HG03565 (cell line): ENCODE measurements around the gene TEAD2.
A peak's percentile ranks its signal among the peaks of the same experiment; 100 is the strongest.
"Not testable (repeated sequence)": the region's sequence is repeated elsewhere in the genome, so short reads cannot be mapped to it uniquely, and the experiment has no call there.

ENCODE experiments used
- ATAC-seq: cut with Tn5 transposase; IDR thresholded peaks from one replicate; pipeline ENCODE4 v1.9.1; 2021; ENCODE audit warnings: mild to moderate bottlenecking, moderate library complexity; ENCODE audit not compliant: unreplicated experiment

The TEAD2 gene

GRCh38 chr19:49333811-49334288 is 28.4 kb downstream of the TEAD2 start:
- peak; percentile 35 for ATAC-seq

GRCh38 chr19:49333418-49333805 is 28.8 kb downstream of the TEAD2 start:
- no peak for ATAC-seq

DNA sequence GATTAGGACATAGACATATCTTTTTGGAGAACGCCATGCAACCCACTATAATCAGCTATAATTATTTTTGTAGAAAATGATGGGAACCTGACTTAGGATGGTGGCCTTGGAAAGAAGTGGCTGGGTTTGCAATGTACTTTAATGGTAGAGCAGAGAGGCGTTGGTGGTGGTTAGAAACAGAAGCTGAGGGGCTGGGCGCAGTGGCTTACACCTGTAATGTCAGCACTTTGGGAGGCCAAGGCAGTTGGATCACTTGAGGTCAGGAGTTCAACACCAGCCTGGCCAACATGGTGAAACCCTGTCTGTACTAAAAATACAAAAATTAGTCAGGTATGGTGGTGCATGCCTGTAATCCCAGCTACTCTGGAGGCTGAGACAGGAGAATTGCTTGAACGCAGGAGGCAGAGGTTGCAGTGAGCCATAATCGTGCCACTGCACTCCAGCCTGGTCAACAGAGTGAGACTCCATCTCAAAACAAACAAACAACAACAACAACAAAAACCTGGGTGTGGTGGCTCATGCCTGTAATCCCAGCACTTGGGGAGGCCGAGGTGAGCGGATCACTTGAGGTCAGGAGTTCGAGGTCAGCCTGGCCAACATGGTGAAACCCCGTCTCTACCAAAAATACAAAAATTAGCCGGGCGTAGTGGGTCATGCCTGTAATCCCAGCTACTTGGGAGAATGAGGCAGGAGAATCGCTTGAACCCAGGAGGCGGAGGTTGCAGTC is 29.4 kb downstream of the TEAD2 start:
- not testable (repeated sequence) for ATAC-seq

DNA sequence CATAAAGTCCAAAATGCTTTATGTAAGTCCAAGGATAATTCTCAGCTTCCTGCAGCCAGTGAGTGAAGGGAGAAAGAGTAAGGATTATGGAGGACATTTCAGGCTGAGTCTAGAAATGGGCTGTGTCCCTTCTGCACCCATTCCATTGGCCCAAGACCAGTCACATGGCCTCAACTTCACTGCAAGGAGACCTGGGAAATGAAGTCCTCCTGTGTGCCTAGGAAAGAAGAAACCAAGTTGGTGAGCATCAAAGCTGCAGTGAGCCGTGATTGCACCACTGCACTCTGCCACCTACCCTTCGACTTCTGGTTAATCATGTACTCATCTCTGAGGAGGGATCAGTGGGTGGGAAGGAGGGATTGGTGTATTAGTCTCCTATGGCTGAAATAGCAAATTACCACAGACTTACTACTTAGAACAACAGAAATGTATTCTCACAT is 30.6 kb downstream of the TEAD2 start:
- ATAC-seq: peak; percentile 32

- not testable (repeated sequence) for ATAC-seq
These were observed 31.0 kb downstream of the TEAD2 start for GRCh38 chr19:49331187-49331586.

DNA sequence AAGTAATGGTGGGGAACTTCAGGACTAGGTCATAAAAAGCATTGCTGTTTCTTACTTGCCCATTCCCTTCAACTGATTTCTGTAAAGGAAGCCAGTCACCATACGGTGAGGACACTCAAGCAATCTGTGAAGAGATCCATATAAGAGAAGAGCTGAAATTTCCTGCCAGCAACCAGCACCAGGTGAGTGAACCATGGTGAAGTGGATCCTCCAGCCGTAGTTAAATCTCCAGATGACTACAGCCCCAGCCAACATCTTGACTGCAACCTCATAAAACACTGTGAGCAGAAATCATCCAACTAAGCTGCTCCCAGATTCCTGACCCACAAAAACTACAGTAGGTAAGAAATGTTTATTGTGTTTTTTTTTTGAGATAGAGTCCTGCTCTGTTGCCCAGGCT is 33.5 kb downstream of the TEAD2 start:
- ATAC-seq: no peak

GRCh38 chr19:49327878-49328544 is 34.2 kb downstream of the TEAD2 start:
- ATAC-seq: no peak

DNA sequence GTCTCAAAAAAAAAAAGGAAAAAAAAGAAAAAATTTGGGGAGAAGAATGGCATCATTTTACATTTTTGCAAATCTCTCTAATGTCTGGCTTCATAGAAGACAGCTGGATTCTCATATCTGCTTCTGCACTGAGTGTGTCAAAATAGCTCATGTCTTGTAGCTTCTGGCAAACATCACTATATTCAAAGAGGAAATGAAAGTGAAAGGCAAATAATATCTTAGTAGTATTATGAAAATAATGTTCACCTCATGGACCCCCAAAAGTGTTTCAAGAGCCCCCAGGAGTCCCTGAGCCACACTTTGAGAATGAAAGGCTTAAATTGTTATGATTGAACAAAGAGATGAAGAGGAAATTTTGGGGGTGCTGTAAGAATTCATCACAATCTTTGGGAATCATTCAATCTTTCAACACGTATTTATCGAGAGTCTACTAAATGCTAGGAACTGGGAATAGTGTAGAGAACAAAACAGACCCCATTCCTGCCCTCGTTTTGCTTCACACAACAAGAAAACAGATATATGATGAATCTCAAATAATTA is 36.0 kb downstream of the TEAD2 start:
- no peak for ATAC-seq

DNA sequence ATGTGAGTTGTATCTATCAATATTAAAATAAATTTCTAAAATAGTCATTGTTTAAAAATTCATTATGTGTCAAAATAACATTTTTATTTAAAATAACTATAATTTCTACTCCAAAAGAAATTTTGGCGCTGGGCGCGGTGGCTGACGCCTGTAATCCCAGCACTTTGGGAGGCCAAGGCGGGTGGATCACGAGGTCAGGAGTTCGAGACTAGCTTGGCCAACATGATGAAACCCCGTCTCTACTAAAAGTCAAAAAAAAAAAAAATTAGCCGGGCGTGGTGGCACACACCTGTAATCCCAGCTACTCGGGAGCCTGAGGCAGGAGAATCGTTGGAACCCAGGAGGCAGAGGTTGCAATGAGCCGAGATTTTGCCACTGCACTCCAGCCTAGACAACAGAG is 36.5 kb downstream of the TEAD2 start:
- not testable (repeated sequence) for ATAC-seq

DNA sequence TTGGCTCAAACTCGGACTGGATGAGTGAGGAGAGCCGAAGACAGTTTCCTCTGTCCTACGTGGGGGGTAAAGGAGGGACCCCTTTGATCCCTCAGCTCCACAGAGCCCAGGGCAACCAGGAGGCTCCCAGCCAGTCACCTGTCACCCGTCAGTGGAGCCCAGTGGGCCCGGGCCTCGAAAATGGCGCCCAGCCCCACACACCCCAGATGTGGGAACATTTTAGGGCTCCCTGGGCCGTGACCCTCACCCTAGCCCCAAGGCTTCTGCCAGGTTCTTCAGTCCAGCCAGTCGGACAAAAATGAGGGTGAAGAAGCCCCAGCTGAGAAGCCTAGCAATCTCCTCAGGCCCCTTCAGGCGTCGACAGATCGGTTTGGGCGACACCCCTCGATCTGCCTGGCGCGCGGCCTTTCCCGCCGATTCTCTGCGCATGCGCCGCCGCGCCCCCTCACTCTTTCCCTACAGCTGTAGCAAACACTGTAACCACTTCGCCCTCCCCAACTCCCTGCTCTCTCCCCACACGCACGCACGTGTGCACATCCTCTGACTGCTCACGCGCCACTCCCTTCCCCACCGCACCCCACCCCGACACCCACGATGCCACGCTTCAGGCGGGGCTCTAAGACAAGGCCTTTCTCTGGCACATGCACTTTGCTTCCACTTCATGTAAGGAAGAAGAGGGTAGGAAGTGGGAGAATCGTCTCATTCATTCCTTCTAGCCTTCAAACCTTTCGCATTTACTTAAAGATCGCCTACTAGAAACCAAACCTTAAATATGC is 37.2 kb downstream of the TEAD2 start, which contains the start of gene SLC6A16:
Gene SLC6A16, minus strand, starts transcription at position 391 of the 776 bp plus-strand sequence. CDS start 13,844 bp downstream, outside the sequence.
- ATAC-seq: no peak

DNA sequence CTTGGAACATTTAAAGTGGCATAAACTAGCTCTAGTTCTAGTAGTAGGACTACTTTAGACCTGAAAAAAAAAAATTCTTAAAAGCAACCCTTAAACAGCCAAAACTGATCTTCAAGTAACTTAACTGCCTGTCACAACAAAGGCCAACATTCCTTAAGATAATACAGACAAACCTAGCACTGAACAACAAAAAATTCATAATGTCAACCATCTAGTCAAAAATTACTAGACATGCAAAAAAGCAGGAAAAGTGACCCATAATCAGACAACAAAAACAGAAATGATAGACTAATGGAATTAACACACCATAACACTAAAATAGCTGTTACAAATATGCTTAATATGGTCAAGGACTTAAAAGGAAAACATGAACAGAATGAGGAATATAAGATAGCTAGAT is 43.9 kb downstream of the TEAD2 start:
- no peak for ATAC-seq

DNA sequence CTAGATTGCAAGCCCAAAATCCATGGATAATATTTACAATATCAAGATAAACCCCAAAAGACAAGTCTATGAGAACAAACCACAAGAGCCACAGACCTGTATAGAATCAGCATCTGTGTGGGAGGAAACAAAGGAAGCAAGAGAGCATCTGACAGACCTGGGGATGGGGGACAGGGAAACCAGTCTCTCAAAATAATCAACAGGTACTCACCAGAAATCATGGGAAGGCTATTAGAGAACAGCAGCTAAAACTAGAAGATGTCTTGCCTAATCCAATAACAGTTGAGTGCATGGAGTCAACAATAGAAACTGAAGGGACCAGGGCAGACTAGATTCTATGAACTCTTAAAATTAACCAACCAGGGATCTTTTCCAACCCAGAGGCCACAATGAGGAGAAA is 45.9 kb downstream of the TEAD2 start:
- ATAC-seq: no peak

DNA sequence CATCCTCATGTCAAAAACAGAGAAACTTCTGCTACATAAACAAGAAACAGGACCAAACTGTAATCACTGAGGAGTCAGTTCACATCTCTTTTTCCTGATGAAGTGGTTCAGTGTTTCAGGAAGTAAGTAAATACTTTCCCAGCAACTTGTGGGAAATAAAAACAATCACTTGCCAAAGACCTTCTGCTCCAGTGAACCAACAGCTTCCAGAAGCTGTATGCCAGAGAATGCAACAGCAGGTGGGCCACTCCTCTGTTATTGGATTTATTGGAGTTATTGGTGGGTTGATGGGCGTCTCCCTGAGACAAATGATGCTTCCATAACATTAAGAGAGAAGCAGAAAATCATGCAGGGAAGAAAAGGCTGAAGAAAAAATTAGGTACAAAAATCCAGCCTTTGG is 47.1 kb downstream of the TEAD2 start:
- no peak for ATAC-seq

DNA sequence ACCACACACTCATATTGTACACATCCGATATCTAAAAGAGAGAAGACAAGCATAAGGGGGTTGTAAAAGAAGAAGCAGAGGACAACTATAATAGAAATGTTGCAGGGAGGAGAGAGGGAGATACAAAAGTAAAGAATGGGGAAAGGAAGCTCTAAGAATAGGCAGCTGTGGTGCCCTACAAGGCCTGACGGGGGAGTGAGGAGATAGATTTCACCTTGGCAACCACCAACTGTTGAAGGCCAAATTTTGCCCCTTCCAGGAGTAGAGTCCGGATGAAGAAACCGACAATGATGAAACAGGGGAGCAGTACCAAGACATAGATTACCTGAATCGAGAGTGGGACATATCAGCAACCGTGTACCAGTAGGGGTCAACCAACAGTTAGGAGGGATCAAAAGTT is 53.1 kb downstream of the TEAD2 start:
- ATAC-seq: no peak

GRCh38 chr19:49306734-49307133 is 55.5 kb downstream of the TEAD2 start:
- not testable (repeated sequence) for ATAC-seq

DNA sequence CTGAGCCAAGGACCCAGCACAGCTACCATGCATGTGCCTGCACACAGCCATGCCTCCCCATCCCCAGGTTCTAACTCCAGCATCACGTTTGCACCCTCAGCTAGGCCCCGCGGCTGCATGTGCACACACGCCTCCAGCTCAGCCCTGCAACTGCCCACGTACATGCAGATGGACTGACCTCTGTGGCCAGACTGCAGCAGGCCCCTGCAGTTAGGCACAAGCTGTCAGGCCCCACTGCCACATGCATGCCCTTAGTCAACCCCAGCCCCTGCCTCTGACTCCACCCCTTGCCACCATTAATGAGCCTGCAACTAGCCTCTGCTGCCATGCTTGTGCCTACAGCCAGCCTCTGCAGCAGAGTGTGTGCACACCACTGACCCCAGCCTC is 60.4 kb downstream of the TEAD2 start:
- ATAC-seq: no peak

GRCh38 chr19:49301165-49301865 is 60.9 kb downstream of the TEAD2 start:
- ATAC-seq: no peak

GRCh38 chr19:49298653-49299052 is 63.6 kb downstream of the TEAD2 start:
- ATAC-seq: not testable (repeated sequence)

- no peak for ATAC-seq
These were observed 64.8 kb downstream of the TEAD2 start for GRCh38 chr19:49297403-49297802.

GRCh38 chr19:49295208-49295880 is 66.9 kb downstream of the TEAD2 start:
- ATAC-seq: no peak
